Measurements from ENCODE around the gene BRI3BP.
A peak's percentile ranks its signal among the peaks of the same experiment; 100 is the strongest.
"Not testable (repeated sequence)": the region's sequence is repeated elsewhere in the genome, so short reads cannot be mapped to it uniquely, and the experiment has no call there.

BRI3BP gene

DNA sequence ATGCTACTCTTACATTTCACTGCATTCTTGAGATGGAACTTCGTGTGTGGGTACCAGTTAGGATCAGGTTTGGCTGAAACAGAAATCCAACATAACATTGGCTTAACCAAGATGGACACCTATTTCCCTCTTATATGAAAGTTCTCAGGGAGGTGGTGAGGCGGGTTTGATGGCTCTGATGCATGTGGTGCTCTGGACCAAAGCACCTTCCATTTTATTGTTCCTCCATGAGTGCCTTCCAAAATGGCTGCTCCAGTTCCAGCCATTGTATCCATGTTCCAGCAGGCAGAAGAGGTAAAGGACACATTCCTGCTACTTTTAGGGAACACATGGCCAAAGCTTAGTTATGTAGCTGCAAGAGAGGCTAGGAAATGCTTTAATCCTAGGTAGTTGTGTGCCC lies 29.6 kb downstream of the BRI3BP start:
- no peak for DNase-seq (ENCODE audit: low read depth in 2 of 2)

DNA sequence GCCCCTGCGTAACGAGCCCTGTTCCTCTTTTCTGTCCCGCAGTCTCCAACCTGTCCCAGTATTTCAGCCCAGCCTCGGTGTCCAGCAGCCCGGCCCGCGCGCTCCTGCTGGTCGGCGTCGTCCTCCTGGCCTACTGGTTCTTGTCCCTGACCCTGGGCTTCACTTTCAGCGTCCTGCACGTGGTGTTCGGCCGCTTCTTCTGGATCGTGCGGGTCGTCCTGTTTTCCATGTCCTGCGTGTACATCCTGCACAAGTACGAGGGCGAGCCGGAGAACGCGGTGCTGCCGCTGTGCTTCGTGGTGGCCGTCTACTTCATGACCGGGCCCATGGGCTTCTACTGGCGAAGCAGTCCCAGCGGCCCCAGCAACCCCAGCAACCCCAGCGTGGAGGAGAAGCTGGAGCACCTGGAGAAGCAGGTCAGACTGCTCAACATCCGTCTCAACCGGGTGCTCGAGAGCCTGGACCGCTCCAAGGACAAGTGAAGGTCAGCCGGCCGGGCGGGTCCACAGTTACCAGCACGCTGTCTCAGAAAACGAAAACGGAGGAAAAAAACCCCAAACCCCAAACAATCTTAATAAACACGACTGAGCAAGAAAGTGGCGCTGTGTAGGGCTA lies 31.6 kb downstream of the BRI3BP start:
- DNase-seq (ENCODE audit: low read depth in 2 of 2), result no peak

DNA sequence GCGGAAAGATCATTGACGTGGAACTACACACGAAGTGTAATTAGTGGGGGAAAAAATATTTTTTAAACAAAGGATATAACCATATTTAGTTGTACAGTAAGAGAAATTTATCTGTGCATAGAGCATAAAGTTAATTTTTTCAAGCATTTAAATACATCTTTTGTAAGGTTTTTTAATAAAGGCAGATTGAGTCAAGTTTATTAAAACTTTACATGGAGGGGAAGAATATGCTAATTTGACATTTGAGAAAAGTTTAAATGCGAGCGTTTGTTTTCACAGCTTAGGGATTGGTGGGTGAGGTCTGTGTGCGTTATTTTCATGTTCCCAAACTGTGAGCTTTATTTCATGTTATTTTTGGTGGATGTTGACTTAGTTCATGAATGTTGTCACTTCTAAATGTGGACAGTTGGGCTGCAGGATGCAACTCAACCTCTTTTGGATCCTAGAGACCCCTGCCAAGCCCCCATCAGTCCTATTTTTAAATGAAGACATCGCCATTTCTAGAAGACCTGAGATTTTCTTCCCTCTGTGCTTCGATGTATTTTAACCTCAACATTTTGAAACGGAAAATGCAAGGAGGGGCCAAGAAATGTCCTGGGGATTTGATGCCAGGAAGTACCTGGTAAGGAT lies 32.3 kb downstream of the BRI3BP start:
- no peak for DNase-seq (ENCODE audit: low read depth in 2 of 2)

DNA sequence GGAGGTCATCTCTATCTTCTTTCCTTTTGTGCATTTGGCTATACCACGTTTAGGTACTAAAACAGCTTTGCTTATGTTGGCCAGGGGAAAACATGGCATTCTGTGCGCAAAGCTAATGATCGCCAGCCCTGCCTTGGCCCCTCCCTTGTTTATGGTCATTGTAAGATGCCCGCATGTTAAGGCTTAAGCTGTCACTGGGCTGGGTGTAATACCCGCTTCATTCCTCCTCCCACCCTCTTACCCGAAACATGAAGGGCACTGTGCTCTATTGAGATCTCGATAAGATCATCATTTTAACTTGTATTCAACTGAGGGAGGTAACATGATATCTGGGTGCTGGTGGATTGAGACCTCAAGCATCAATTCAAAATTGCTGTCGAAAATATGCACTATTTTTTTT lies 34.7 kb downstream of the BRI3BP start:
- no peak for DNase-seq (ENCODE audit: low read depth in 2 of 2)

DNA sequence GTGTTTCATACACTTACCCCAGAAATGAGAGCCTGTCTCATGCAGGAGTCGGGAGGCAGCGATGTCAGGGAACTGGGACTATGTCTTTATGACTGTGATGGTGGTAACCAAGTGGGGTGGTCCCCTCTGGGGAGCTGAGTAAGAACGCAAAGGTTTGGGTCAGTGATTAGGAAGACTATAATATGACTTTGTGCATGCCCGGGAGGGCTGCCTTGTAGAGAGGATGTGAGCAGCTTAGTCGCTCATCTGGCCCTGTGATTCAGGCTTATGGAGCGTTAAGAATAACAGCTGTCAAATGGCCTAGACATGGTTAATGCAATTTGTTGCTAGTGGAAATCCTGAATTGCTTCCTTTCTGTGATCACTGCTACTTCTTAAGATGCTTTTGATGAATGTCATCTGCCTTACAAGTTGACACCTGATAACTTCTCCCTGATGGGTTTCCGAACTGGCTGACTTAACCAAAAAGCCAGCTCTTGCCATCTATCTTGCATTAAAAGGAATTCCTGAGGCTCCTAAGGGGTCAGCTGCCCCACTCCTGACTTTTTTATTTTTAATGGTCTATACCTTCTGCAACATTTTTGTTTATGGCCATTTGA lies 36.4 kb downstream of the BRI3BP start:
- no peak for DNase-seq (ENCODE audit: low read depth in 2 of 2)

DNA sequence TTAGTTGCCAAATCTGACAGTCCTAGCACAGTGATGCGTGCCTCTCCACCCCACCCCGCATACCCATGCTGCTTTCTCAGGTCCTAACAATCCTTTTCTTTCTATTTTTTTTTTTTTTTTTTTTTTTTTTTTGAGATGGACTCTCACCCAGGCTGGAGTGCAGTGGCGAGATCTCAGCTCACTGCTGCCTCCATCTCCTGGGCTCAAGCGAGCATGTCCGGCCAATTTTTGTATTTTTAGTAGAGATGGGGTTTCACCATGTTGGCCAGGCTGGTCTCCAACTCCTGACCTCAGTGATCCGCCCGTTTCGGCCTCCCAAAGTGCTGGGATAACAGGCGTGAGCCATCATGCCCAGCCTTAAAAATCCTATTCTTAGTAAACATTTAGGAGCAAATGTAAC lies 38.0 kb downstream of the BRI3BP start:
- DNase-seq (ENCODE audit: low read depth in 2 of 2), result not testable (repeated sequence)

DNA sequence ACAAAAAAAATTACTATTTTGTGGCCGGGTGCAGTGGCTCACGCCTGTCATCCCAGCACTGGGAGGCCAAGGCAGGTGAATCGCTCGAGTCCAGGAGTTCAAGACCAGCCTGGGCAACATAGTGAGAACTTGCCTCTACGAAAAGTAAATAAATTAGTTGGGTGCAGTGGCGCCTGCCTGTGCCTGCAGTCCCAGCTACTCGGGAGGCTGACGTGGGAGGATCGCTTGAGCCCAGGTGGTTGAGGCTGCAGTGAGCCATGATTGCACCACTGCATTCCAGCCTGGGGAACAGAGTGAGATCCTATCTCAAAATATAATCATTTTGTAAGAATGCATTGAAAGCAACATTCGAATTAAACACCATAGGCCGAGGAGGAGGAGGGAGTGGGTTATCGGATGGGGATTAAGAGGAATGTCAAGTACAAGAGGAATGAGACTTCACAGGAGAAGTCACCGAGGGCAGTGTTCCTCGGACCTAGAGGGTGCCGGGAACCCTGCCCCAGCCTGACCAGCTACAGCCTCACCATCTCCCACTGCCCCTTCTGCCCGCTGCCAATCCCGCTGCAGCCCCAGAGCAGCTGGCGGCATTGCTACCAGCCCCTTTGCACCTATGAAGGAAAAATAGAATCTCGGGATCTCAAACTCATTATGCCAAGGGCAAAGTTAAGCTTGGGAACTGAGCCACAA lies 39.2 kb downstream of the BRI3BP start:
- no peak for DNase-seq (ENCODE audit: low read depth in 2 of 2)

DNA sequence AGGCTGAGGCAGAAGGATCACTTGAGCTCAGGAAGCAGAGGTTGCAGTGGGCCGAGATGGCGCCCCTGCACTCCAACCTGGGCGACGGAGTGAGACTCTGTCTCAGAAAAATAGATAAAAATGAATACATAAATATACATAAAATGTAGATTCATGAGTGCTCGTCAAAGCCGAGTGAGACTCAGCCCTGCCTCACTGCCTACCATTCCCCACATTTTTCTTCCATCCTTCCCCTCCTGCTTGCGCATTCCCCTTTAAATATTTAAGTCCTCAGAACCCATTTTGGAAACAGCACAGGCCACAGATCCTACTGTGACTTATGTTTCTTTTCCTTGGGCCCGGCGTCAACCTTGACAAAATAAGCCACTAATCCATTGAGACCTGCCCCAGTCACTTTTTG lies 39.8 kb downstream of the BRI3BP start:
- DNase-seq (ENCODE audit: low read depth in 2 of 2), result no peak

DNA sequence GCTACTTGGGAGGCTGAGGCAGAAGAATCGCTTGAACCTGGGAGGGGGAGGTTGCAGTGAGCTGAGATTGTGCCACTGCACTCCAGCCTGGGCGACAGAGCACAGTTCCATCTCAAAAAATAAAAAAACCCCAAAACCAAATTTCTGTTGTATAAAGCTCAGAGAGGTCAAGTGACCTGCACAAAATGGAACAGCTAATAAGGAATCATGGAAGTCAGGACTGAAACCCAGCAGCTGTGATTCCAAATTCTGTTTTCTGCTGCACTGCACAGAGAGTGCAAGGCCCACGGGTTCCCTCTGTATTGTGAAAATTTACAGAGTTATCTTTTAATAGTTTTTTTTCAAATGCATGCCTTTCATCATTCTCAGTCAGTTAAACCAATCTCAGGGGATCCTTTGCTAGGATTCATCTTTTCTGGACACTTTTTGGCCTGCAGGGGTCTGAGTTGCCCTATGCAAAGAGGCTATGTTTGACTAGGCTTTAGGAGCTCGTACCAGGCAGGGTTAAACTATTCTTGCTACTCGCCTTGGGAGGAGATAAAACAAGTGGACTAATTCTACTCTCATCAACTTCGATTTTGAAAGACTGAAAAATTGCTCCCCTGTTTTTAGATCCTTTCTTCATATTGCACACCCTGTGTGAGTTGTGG lies 45.7 kb downstream of the BRI3BP start:
- DNase-seq (ENCODE audit: low read depth in 2 of 2), result no peak

DNA sequence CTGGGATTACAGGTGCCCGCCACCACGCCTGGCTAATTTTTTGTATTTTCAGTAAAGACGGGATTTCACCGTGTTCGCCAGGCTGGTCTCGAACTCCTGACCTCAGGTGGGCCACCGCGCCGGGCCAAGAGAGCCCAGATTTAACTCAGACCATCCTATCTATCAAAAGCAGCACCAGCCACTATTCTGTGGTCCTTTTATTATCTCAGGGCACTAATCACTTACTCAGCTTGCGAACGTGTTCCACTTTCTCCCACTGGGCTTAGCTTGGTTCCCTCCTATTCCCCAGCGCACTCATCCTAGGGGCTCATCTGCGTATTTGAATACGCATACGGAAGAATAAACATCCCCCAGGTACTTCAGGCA lies 55.6 kb downstream of the BRI3BP start:
- no peak for DNase-seq (ENCODE audit: low read depth in 2 of 2)

DNA sequence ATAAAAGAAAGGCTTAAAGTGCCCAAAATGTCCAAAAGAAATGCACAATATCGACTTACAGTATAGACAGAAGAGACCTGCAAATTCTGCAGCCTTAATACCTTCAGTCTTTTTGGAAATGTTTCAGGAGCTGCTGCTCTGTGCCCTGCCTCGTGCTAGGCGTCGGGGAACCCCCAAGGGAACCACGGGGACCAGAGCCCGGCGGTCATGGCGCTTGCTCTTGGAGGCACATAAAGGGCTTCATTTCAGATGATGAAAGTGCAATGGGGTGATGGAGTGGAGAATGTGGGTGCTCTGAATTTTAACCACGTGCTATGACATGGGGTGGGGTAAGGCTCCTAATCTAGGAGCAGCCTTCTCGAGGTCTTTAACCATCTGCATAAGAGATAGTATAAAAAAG lies 57.0 kb downstream of the BRI3BP start:
- no peak for DNase-seq (ENCODE audit: low read depth in 2 of 2)

DNA sequence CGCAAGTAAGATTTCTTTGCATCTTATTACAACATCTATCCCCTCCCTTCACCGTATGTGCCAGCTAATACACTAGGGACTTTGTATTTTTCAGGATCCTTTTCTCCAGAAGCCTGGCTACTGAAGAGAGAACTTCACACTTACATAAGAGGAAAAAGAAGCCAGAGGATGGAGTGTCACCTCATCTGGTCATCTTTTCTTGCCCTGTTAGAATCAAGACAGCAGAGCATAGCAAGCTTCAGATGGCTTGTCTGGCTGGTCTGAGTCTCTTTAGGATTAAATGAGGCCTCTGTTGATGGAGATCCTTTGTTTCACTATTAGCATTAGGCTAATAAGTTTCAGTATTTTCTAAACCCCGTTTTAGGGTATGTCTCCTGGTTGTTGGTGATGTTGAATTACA lies 57.4 kb downstream of the BRI3BP start:
- no peak for DNase-seq (ENCODE audit: low read depth in 2 of 2)

DNA sequence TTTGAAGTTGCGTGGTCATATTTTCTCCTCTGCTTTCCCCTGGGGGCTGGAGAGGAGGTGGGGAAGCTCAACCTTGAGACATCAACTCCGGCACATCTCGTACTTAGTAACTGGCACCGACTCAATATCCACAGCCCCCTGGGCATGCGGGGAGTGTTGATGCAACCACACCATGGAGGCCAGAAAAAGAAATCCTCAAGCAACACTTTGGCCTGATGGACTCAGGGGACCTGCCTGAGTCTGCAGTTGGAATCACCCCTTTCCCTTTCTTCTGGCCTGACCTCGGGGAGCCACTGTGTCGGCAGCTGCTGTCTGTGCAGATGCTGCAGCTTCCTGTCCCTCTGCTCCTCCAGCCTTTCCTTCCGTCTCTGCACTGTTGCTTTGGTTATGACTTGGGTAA lies 60.4 kb downstream of the BRI3BP start:
- no peak for DNase-seq (ENCODE audit: low read depth in 2 of 2)

DNA sequence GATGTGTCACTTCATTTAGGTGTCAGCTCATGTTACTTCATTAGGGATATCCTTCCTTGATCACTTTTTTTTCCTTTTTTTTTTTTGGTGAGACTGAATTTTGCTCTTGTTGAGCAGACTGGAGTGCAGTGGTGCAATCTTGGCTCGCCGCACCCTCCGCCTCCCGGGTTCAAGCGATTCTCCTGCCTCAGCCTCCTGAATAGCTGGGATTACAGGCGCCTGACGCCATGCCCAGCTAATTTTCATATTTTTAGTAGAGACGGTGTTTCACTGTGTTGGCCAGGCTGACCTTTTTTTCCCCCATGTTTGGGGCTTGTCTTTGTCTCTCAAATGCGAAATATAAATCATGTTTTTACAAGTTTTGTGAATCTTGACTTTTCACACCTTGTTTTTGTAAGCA lies 62.1 kb downstream of the BRI3BP start:
- DNase-seq (ENCODE audit: low read depth in 2 of 2), result no peak

DNA sequence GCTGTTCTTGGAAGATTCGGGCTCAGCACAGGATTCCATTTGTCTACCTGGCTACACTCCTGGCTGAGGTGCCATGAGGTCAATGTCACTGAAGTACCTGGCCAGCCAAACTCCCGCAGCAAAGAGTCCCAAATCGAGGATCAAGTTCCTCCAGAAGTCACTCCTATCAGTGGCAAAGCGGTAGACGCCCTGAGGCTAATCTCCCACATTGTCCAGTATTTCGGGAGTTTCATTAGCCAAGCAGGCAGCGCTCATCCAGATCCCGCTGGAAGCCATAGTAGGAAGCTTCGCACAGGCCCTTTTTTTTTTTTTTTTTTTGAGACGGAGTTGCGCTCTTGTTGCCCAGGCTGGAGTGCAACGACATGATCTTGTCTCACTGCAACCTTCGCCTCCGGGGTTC lies 62.9 kb downstream of the BRI3BP start:
- DNase-seq (ENCODE audit: low read depth in 2 of 2), result no peak

DNA sequence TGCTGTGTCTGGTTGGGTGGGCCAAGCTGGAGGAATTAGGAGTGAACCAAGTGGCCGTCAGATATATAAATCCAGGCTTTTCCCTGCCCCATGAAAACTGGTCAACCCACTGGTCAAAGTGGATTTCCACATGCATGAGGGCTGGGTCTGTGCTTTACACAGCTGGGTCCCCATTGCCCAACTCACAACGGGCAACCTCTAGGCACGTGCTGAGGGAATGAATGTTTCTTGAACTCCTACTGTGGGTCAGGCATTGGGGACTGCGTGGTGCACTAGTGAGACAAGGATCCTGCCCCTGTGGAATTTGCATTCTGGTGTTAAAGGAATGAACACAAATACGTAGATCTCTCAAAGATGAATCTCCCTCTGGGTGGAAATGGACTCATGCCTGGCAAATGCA lies 64.3 kb downstream of the BRI3BP start:
- no peak for DNase-seq (ENCODE audit: low read depth in 2 of 2)

DNA sequence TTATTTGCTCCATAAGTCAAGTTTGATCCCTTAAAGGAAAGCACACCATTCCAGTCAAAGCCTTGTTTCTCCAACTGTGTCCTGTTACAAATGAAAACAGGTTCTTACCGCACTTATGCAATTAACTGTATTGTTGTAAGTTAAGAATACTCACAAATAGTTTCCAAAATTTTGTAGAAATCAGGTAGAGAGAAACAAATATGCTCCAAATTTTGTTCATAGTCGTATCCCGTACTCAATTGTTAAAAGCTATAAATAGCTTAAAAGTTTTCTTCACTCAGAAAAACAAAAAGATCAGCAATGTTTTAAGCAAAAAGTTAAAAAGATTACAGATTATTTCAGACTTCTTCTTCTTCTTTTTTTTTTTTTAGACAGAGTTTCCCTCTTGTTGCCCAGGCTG lies 67.8 kb downstream of the BRI3BP start:
- no peak for DNase-seq (ENCODE audit: low read depth in 2 of 2)

DNA sequence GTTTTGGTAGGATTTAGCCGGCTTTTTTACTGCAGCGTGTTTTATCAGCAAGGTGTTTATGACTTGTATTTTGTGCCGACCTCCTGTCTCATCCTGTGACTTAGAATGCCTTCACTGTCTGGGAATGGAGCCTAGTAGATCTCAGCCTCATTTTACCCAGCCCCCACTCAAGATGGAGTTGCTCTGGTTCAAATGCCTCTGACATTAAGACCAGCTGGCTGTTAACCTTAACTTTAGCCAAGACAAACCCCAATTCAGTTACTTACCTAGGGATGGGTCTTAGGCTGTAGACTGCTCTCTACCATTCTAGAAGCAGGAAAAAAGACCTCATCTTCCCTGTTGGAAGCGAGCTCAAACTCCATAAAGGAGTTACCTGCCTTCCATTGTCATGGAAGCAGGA lies 70.1 kb downstream of the BRI3BP start:
- DNase-seq (ENCODE audit: low read depth in 2 of 2), result not testable (repeated sequence)

DNA sequence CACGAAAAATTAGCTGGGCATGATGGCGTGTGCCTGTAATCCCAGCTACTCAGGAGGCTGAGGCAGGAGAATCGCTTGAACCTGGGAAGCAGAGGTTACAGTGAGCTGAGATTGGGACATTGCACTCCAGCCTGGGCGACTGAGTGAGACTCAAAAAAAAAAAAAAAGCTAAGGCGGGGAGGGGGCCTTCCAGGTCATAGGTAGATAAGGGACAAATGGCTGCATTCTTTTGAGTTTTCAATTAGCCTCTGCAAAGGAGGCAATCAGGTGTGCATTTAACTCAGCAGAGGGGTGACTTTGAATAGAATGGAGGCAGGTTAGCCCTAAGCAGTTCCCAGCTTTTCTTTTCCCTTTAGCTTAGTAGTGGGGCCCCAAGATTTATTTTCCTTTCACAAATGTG lies 71.0 kb downstream of the BRI3BP start:
- no peak for DNase-seq (ENCODE audit: low read depth in 2 of 2)

DNA sequence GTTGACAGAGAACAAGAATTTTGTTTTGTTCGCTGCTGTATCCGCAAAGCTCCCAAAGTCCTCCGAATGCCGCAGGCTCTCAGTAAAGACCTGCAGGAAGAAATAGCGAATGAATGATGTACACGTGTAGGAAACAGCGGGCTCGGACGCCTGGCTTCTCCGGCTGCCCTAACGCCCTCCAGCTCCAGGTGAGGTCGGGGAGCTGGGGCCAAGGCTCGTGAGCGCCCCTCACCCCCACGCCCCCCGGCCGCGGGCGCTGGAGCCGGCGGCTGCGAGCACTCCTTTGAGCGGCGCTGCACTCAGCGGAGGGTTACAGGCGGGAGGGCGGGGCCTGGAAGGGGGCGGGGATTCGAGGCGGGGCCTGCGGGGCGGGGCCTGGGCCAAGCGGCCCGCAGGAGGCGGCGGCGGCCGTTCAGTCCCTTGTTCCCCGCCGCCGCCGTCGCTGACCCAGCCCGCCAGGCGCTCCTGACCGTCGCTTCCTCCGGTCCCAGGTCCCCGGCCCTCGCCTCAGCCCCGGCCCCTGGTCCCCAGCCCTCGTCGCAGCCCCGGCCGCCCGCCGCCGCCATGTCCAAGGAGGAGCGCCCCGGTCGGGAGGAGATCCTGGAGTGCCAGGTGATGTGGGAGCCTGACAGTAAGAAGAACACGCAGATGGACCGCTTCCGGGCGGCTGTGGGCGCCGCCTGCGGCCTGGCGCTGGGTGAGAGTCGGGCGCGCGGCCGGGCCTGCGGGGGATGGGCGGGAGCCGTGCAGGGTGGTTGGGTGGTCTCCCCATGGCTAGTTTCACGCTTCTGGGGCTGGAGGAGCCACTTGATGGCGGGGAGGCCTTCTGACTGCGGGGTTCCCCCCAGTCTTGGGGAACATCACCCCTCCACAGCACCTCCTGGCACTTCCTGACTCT lies 71.8 kb downstream of the BRI3BP start, which contains the start of gene AACS:
AACS (plus strand) TSS at position 415 of the 898 bp plus-strand sequence; CDS start at position 565, 150 bp downstream.
- peak; percentile 62 to 73 for DNase-seq (ENCODE audit: low read depth in 2 of 2)

DNA sequence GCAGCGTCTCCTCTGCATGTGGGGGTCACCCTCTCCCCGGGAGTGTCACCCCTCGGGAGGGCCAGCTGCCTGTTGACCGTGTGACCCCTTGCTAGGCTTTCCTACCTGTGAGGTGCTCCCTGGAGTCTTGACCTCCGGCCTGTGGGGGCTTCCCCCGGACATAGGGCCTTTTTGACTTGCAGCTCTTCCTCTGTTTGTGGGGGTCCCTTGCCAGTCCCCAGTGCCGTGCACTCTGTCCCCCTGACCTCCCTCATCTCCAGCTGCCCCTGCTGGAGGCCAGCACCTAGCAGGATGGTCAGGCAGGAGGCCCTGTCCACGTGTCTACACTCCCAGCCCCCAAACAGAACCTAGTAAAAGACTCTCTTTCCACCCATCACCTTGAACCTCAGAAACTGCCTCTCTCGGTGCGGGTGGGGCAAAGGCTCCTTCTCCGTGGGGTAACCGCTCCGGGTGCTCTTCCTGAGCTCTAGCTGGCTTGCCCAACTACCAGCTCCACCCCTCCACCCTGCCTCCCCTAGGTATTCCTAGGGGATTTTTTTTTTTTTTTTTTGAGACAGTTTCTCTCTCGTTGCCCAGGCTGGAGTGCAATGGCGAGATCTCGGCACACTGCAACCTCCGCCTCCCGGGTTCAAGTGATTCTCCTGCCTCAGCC lies 72.6 kb downstream of the BRI3BP start:
- DNase-seq (ENCODE audit: low read depth in 2 of 2), result no peak

Data from activated CD4-positive, alpha-beta T cell treated with anti-CD3 and anti-CD28 coated beads for 24 hours (primary cell).